ENCODE measurements around the gene ACE2. TPM values are rescaled to one million over a fixed set of nuclear protein-coding genes. Genes with fewer than 3 reads are reported as not detected.

ACE2 gene
- polyA plus RNA-seq, 1 of the 3 experiments (the other 2 are of a cell fraction) = not detected

GRCh38 chrX:15514279-15514678, 86.5 kb downstream of the ACE2 start (continued):
- TF ChIP-seq REST (IDR thresholded peaks at IDR 0.05; ENCODE audit: low read depth, low read length) (no peak), RAD21 (IDR thresholded peaks at IDR 0.05; ENCODE audit: low read length) (no peak), MEF2A (IDR thresholded peaks at IDR 0.05; ENCODE audit: borderline replicate concordance, low read depth) (no peak), NRF1 (IDR thresholded peaks at IDR 0.05; ENCODE audit: low read depth, low read length) (no peak)

- TF ChIP-seq SMC3 (IDR thresholded peaks at IDR 0.05; ENCODE audit: low read depth, low read length) (no peak), CTCF (IDR thresholded peaks at IDR 0.05) (no peak), REST (IDR thresholded peaks at IDR 0.05; ENCODE audit: low read depth, low read length) (no peak)
- no peaks in the 10 kb centered on the region for H4K20me1 ChIP-seq (ENCODE audit: insufficient read depth)
- H3K36me3 ChIP-seq (replicated peaks in 1 of 2; ENCODE audit: control insufficient read depth in 1 of 2, insufficient read depth in 2 of 2, low read length in 1 of 2) = no peaks in the 10 kb centered on the region
- no peak overlapping the region for H2AFZ ChIP-seq (ENCODE audit: low read depth)
- WGBS (ENCODE audit: low lambda C conversion rate) = 42% methylated on average over 4 of the region's 4 CpGs
- peaks cover 0 to 2% of the 10 kb centered on the region in 2 experiments; a peak in 1 of 4 replicates for H3K4me1 ChIP-seq (ENCODE audit: control insufficient read depth in 1 of 2, insufficient read depth in 2 of 2, low read depth in 1 of 2, low read length in 1 of 2)
- no peaks in the 10 kb centered on the region for H3F3A ChIP-seq (replicated peaks; ENCODE audit: insufficient read depth)
- ChIA-PET CTCF (interaction anchor here (1.0 to 1.6 kb wide), 4 partner anchors 14 to 53 kb away, joined by 3 to 4 read pairs (median 4); partner anchors contain the start of gene PIR), POLR2A (no interaction called here)
- H3K9ac ChIP-seq = no peak overlapping the region
- no peak overlapping the region for H3K4me2 ChIP-seq
- no peaks in the 10 kb centered on the region for H3K9me3 ChIP-seq
- H3K9me2 ChIP-seq = no peaks in the 10 kb centered on the region
- no peaks in the 10 kb centered on the region for H3K27me3 ChIP-seq (ENCODE audit: insufficient read depth)
- DNase-seq = no peak
- H3K79me2 ChIP-seq (ENCODE audit: insufficient read depth) = no peaks in the 10 kb centered on the region
- no peak overlapping the region for H3K27ac ChIP-seq (ENCODE audit: low read depth in 2 of 2, low read length in 1 of 2)
- H3K4me3 ChIP-seq (ENCODE audit: low read depth in 2 of 2, low read length in 1 of 2) = no peak overlapping the region
These were observed 88.3 kb downstream of the ACE2 start for GRCh38 chrX:15512401-15512965.

Data from SK-N-SH (cell line).